HEK293 (cell line): Measurements from ENCODE around the gene LCTL.

Experiments used
- CTCF ChIA-PET: fragments of 350-600 bp; formaldehyde crosslinking; extraction: SDS; loops from one replicate; lab custom pipeline; 2021; ENCODE audit warnings: antibody characterized with exemption; lab: Yijun Ruan, JAX
- POLR2A ChIA-PET: fragments of 300-600 bp; formaldehyde crosslinking; extraction: SDS; loops from one replicate; lab custom pipeline; 2020; ENCODE audit warnings: antibody characterized with exemption, inconsistent platforms; lab: Yijun Ruan, JAX
- H3K27ac ChIP-seq: fragments of 200-500 bp; sonication (Bioruptor generic); 2 replicates; pipeline ENCODE4 v1.5.1; 2014; ENCODE audit warnings: low read depth, low read length, control low read depth, inconsistent platforms; ENCODE audit errors: extremely low read depth
- H3K36me3 ChIP-seq, 2 experiments: fragments of 200-500 bp in 1 of 2; sonication (Bioruptor generic) in 1 of 2; 1 replicate in 1 of 2; 2 replicates in 1 of 2; pipeline ENCODE4 v1.5.1; 2014 to 2017; ENCODE audit warnings: inconsistent platforms in 2 of 2, low read length in 2 of 2; ENCODE audit not compliant: control insufficient read depth in 2 of 2, insufficient read depth in 1 of 2
- H3K4me1 ChIP-seq: fragments of 200-500 bp; sonication (Bioruptor generic); 2 replicates; pipeline ENCODE4 v1.5.1; 2014; ENCODE audit warnings: mild to moderate bottlenecking, low read length, inconsistent platforms; ENCODE audit not compliant: control insufficient read depth, insufficient read depth
- H3K4me3 ChIP-seq: 2 replicates; pipeline ENCODE4 v1.5.1; 2011; ENCODE audit warnings: low read depth, mild to moderate bottlenecking, control low read depth, low read length, moderate library complexity
- H3K9me3 ChIP-seq: fragments of 200-500 bp; sonication (Bioruptor generic); 2 replicates; pipeline ENCODE4 v1.5.1; 2014; ENCODE audit warnings: low read depth, low read length, inconsistent platforms; ENCODE audit not compliant: control insufficient read depth, insufficient read depth
- EGR2 ChIP-seq: fragments of 450-650 bp; formaldehyde crosslinking; IDR thresholded peaks from 2 replicates; pipeline ENCODE4 v1.5.1; 2016; ENCODE audit warnings: low read depth, missing biosample characterization, missing genetic modification characterization
- MZF1 ChIP-seq: fragments of 450-650 bp; formaldehyde crosslinking; IDR thresholded peaks from 2 replicates; pipeline ENCODE4 v1.5.1; 2017; ENCODE audit warnings: missing biosample characterization, missing genetic modification characterization, borderline replicate concordance
- SCRT1 ChIP-seq: fragments of 450-650 bp; formaldehyde crosslinking; IDR thresholded peaks from 2 replicates; pipeline ENCODE4 v1.5.1; 2016; ENCODE audit warnings: missing biosample characterization, missing genetic modification characterization, borderline replicate concordance
- SCRT2 ChIP-seq: fragments of 450-650 bp; formaldehyde crosslinking; IDR thresholded peaks from 2 replicates; pipeline ENCODE4 v1.5.1; 2016; ENCODE audit warnings: missing biosample characterization, missing genetic modification characterization
- SETDB1 ChIP-seq: IDR thresholded peaks from one replicate; pipeline ENCODE4 v1.6.1; 2017; ENCODE audit warnings: mild to moderate bottlenecking, low read length, moderate library complexity, mixed read lengths; ENCODE audit not compliant: insufficient read length
- SP2 ChIP-seq: fragments of 450-650 bp; formaldehyde crosslinking; IDR thresholded peaks from 2 replicates; pipeline ENCODE4 v1.5.1; 2016; ENCODE audit warnings: missing biosample characterization, missing genetic modification characterization
- TCF7L2 ChIP-seq: IDR thresholded peaks from 2 replicates; pipeline ENCODE4 v1.6.1; 2011; ENCODE audit warnings: low read depth, mild to moderate bottlenecking, inconsistent platforms, low read length, moderate library complexity, borderline replicate concordance
- ZBTB8A ChIP-seq: fragments of 450-650 bp; formaldehyde crosslinking; IDR thresholded peaks from 2 replicates; pipeline ENCODE4 v1.5.1; 2016; ENCODE audit warnings: missing biosample characterization, missing genetic modification characterization
- ZFHX2 ChIP-seq: fragments of 450-650 bp; formaldehyde crosslinking; conservative IDR thresholded peaks from 2 replicates; pipeline ENCODE4 v1.5.1; 2016; ENCODE audit warnings: missing biosample characterization, missing genetic modification characterization
- ZFP37 ChIP-seq: fragments of 450-650 bp; formaldehyde crosslinking; IDR thresholded peaks from 2 replicates; pipeline ENCODE4 v1.5.1; 2016; ENCODE audit warnings: missing biosample characterization, missing genetic modification characterization
- ZFP41 ChIP-seq: fragments of 450-650 bp; formaldehyde crosslinking; IDR thresholded peaks from 2 replicates; pipeline ENCODE4 v1.5.1; 2016; ENCODE audit warnings: missing biosample characterization, missing genetic modification characterization, borderline replicate concordance
- ZNF133 ChIP-seq: fragments of 450-650 bp; formaldehyde crosslinking; IDR thresholded peaks from 2 replicates; pipeline ENCODE4 v1.5.1; 2016; ENCODE audit warnings: missing biosample characterization, missing genetic modification characterization
- ZNF148 ChIP-seq: fragments of 450-650 bp; formaldehyde crosslinking; IDR thresholded peaks from 2 replicates; pipeline ENCODE4 v1.5.0; 2017; ENCODE audit warnings: missing biosample characterization, missing genetic modification characterization, borderline replicate concordance
- ZNF214 ChIP-seq: fragments of 450-650 bp; formaldehyde crosslinking; IDR thresholded peaks from 2 replicates; pipeline ENCODE4 v1.5.1; 2017; ENCODE audit warnings: missing biosample characterization, mild to moderate bottlenecking, missing genetic modification characterization, borderline replicate concordance
- ZNF221 ChIP-seq: fragments of 450-650 bp; formaldehyde crosslinking; IDR thresholded peaks from 2 replicates; pipeline ENCODE4 v1.5.1; 2017; ENCODE audit warnings: missing biosample characterization, missing genetic modification characterization, borderline replicate concordance
- ZNF24 ChIP-seq: fragments of 450-650 bp; formaldehyde crosslinking; IDR thresholded peaks from 2 replicates; pipeline ENCODE4 v1.5.1; 2016; ENCODE audit warnings: missing biosample characterization, missing genetic modification characterization
- ZNF362 ChIP-seq: fragments of 450-650 bp; formaldehyde crosslinking; IDR thresholded peaks from 2 replicates; pipeline ENCODE4 v1.5.1; 2016; ENCODE audit warnings: missing biosample characterization, missing genetic modification characterization
- ZNF449 ChIP-seq: fragments of 450-650 bp; formaldehyde crosslinking; IDR thresholded peaks from 2 replicates; pipeline ENCODE4 v1.5.1; 2017; ENCODE audit warnings: missing biosample characterization, mild to moderate bottlenecking, missing genetic modification characterization, moderate library complexity
- ZNF513 ChIP-seq: fragments of 450-650 bp; IDR thresholded peaks from 2 replicates; pipeline ENCODE4 v1.5.1; 2018; ENCODE audit warnings: missing biosample characterization, missing genetic modification characterization
- ZNF555 ChIP-seq: fragments of 450-650 bp; formaldehyde crosslinking; conservative IDR thresholded peaks from 2 replicates; pipeline ENCODE4 v1.5.1; 2017; ENCODE audit warnings: missing biosample characterization, mild to moderate bottlenecking, missing genetic modification characterization, inconsistent platforms
- ZNF600 ChIP-seq: fragments of 450-650 bp; formaldehyde crosslinking; IDR thresholded peaks from 2 replicates; pipeline ENCODE4 v1.5.1; 2016; ENCODE audit warnings: missing biosample characterization, missing genetic modification characterization
- ZNF626 ChIP-seq: fragments of 450-650 bp; sonication (Bioruptor Pico); formaldehyde crosslinking; IDR thresholded peaks from 2 replicates; pipeline ENCODE4 v1.5.1; 2018; ENCODE audit warnings: missing biosample characterization, missing genetic modification characterization, inconsistent platforms
- ZNF645 ChIP-seq: fragments of 450-650 bp; formaldehyde crosslinking; IDR thresholded peaks from 2 replicates; pipeline ENCODE4; 2016; ENCODE audit warnings: missing biosample characterization, missing genetic modification characterization
- ZNF677 ChIP-seq: fragments of 450-650 bp; IDR thresholded peaks from 2 replicates; pipeline ENCODE4 v1.5.0; 2018; ENCODE audit warnings: missing biosample characterization, mild to moderate bottlenecking, missing genetic modification characterization, moderate library complexity
- ZNF76 ChIP-seq: fragments of 450-650 bp; formaldehyde crosslinking; IDR thresholded peaks from 2 replicates; pipeline ENCODE4; 2016; ENCODE audit warnings: low read depth, missing biosample characterization, missing genetic modification characterization, borderline replicate concordance

The LCTL gene

GRCh38 chr15:66587749-66588148, 22.0 kb upstream of the LCTL start:
- Histone ChIP-seq H3K27ac (no peak overlapping the region), H3K36me3 (no peaks in the 10 kb centered on the region), H3K4me3 (no peak overlapping the region), H3K4me1 (no peaks in the 10 kb centered on the region), H3K9me3 (no peaks in the 10 kb centered on the region)
- ChIA-PET POLR2A (no interaction called here), CTCF (interaction anchor here (0.9 kb wide), 1 partner anchor 275 kb away, joined by 3 read pairs; no protein-coding TSS in a partner anchor)
- TF ChIP-seq SP2 (tag by site-specific recombination), result no peak
- no peak for TF ChIP-seq ZNF449
- no peak for TF ChIP-seq ZNF133 (tag by site-specific recombination)
- no peak for TF ChIP-seq ZNF626 (tag by site-specific recombination)
- TF ChIP-seq TCF7L2, result no peak
- no peak for TF ChIP-seq ZNF362 (tag by site-specific recombination)
- TF ChIP-seq ZFP37 (tag by site-specific recombination), result no peak
- TF ChIP-seq SCRT1 (tag by site-specific recombination), result no peak
- no peak for TF ChIP-seq SCRT2
- TF ChIP-seq ZNF24, result no peak
- TF ChIP-seq ZNF214 (tag by site-specific recombination), result no peak
- no peak for TF ChIP-seq ZNF221 (tag by site-specific recombination)
- no peak for TF ChIP-seq ZNF600 (tag by site-specific recombination)

- Histone ChIP-seq H3K4me1 (no peaks in the 10 kb centered on the region), H3K27ac (no peak overlapping the region)
- TF ChIP-seq ZNF148 (tag by site-specific recombination), result no peak
- no peak for TF ChIP-seq ZNF677 (tag by site-specific recombination)
- TF ChIP-seq ZFP41 (tag by site-specific recombination), result no peak
- no peak for TF ChIP-seq ZNF555
- peak; percentile 78 for TF ChIP-seq ZFHX2 (tag by site-specific recombination)
- TF ChIP-seq ZNF645 (tag by site-specific recombination), result no peak
- TF ChIP-seq ZBTB8A (tag by site-specific recombination), result no peak
- TF ChIP-seq SETDB1, result no peak
- no peak for TF ChIP-seq MZF1 (tag by site-specific recombination)
- peak; percentile 94 for TF ChIP-seq EGR2
- TF ChIP-seq ZNF76 (tag by site-specific recombination), result no peak
- TF ChIP-seq ZNF513, result peak; percentile 94
- TF ChIP-seq, all 188 proteins: peak for 3
- ChIA-PET CTCF (interaction anchor here (0.9 to 3.0 kb wide), 2 partner anchors 20 to 276 kb away, joined by 3 to 15 read pairs; no protein-coding TSS in a partner anchor), POLR2A (no interaction called here)
- no peaks in the 10 kb centered on the region for H3K9me3 ChIP-seq
- no peak overlapping the region for H3K4me3 ChIP-seq
- H3K36me3 ChIP-seq, result no peaks in the 10 kb centered on the region
These were observed 21.2 kb upstream of the LCTL start for GRCh38 chr15:66587020-66587419.
